COLO829 (cell line): ENCODE data around the gene EHD4.

Experiments used
- DNase-seq: peaks from one replicate; pipeline ENCODE4 v3.0.0; 2012; ENCODE audit warnings: low spot score

Gene EHD4

GRCh38 chr15:41994772-41995475, 22.6 kb upstream of the EHD4 start:
- no peak for DNase-seq

- DNase-seq = no peak
These were observed 21.9 kb upstream of the EHD4 start for GRCh38 chr15:41994171-41994650.

- DNase-seq = no peak
These were observed 21.3 kb upstream of the EHD4 start for GRCh38 chr15:41993472-41994170.

- no peak for DNase-seq
These were observed 20.4 kb upstream of the EHD4 start for GRCh38 chr15:41992803-41993190.

GRCh38 chr15:41992151-41992802, 19.9 kb upstream of the EHD4 start:
- no peak for DNase-seq

GRCh38 chr15:41990691-41991090, 18.3 kb upstream of the EHD4 start:
- DNase-seq = no peak

GRCh38 chr15:41990243-41990605, 17.9 kb upstream of the EHD4 start:
- DNase-seq = no peak

- DNase-seq = peak; percentile 74
These were observed 17.4 kb upstream of the EHD4 start for GRCh38 chr15:41989573-41990242.

- no peak for DNase-seq
These were observed 16.7 kb upstream of the EHD4 start for GRCh38 chr15:41988896-41989572.

GRCh38 chr15:41987925-41988275, 15.5 kb upstream of the EHD4 start:
- DNase-seq = no peak

- no peak for DNase-seq
These were observed 15.0 kb upstream of the EHD4 start for GRCh38 chr15:41987246-41987924.

GRCh38 chr15:41985236-41986160, 13.1 kb upstream of the EHD4 start:
- DNase-seq = no peak

- no peak for DNase-seq
These were observed 12.3 kb upstream of the EHD4 start for GRCh38 chr15:41984622-41985021.

- no peak for DNase-seq
These were observed 11.5 kb upstream of the EHD4 start for GRCh38 chr15:41983621-41984571.

- DNase-seq = no peak
These were observed 10.9 kb upstream of the EHD4 start for GRCh38 chr15:41983221-41983620.

GRCh38 chr15:41982133-41982930, 10.0 kb upstream of the EHD4 start:
- DNase-seq = no peak

- no peak for DNase-seq
These were observed 9.2 kb upstream of the EHD4 start for GRCh38 chr15:41981371-41982132.
